HG02840 (cell line): ENCODE measurements around the gene ZFP92.

Experiments used
- ATAC-seq: cut with Tn5 transposase; IDR thresholded peaks from one replicate; pipeline ENCODE4 v1.9.1; 2021; ENCODE audit warnings: mild to moderate bottlenecking, moderate library complexity, moderate number of reproducible peaks; ENCODE audit not compliant: unreplicated experiment, low FRiP score

The ZFP92 gene

GRCh38 chrX:153406903-153407302 lies 4.4 kb upstream of the ZFP92 start:
- no peak for ATAC-seq

DNA sequence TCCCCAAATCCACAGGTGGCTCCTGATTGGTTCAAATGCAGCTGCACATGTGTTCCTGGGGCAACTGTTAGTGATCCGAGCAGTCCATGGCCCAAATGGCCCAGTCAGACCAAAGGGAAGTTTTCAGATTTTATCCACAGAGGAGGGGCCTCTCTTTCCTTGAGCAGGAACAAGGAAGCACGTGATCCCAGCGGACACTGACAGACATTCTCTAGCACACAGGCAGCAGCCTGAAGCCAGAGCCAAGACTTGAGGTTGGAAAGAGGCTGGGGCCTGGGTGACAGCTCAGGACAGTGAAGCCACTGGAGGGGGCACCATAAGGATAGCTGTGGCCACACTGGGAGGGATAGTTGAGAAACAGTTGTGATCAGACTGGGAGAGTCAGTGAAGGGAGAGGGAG lies 3.5 kb upstream of the ZFP92 start:
- ATAC-seq, result no peak

GRCh38 chrX:153408221-153408721 lies 3.0 kb upstream of the ZFP92 start:
- ATAC-seq, result no peak

- no peak for ATAC-seq
Observed at GRCh38 chrX:153408871-153409351, 2.4 kb upstream of the ZFP92 start.

DNA sequence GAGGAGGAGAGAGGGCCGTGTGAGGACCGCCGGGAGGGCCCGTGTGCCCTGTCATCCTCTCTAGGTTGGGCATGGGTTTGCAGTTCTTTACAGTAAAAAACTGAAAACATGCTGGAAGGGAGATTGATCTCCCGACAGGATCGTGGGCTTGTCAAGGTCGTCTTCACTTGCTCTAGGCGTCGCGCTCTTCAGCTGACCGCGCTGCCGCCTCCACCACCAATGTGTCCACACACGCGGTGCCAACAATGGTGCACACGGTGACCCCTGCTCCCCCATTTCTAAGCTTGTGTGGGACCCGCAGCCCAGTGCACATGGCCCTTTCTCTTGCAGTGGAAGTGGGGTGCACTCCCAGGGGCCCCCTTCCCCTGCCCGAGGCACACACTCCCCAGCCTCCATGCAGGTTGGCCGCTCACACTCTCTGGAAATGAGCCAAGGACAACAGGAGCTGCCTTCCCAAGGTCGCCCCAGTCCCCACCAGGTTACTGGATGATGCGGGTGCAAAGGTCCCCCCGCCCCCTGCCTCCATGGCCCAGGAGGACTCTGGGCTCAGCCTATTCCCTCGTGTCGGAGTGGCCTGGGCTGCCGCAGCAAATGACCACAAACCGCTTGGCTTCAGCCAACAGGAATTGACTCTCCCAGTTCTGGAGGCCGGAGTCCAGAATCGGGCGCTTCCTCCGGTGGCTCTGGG lies 1.7 kb upstream of the ZFP92 start:
- ATAC-seq, result no peak

DNA sequence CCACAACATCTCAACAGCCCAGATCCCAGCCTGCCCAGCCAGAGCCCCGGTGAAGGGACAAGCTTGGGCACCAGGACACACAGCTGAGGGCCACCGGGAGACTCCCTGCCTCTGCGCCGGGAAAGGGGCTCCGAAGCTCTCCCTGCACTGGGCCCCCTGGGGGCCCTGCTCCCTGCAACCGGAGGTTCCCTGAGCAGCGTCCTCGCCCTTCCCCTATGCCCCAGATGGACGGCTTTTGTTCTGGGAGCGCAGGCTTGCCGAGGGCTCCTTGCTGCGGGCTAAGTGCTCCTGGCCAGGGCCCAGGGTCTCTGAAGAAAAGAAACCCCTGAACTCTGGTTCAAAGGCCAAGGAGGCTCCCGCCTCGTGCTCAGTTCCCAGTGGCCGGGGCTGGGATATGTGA lies 899 bp upstream of the ZFP92 start:
- no peak for ATAC-seq

DNA sequence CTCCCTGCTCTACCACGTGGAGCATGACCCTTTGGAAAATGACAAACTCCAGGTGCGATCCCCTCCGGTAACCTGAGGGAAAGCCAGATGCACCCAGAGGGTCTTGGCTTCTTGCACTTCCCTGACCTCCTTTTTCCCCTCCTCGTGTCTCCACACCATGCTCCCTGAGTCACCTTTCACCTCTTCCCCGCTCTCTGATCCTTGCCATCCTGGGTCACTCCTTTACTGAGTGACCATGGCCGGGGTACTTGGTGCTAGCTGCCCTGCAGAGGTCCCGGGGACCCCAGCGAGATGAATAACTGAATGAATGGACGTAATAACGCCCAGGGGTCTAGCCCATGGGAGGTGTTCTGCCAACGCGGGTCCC lies 401 bp upstream of the ZFP92 start:
- ATAC-seq, result no peak

DNA sequence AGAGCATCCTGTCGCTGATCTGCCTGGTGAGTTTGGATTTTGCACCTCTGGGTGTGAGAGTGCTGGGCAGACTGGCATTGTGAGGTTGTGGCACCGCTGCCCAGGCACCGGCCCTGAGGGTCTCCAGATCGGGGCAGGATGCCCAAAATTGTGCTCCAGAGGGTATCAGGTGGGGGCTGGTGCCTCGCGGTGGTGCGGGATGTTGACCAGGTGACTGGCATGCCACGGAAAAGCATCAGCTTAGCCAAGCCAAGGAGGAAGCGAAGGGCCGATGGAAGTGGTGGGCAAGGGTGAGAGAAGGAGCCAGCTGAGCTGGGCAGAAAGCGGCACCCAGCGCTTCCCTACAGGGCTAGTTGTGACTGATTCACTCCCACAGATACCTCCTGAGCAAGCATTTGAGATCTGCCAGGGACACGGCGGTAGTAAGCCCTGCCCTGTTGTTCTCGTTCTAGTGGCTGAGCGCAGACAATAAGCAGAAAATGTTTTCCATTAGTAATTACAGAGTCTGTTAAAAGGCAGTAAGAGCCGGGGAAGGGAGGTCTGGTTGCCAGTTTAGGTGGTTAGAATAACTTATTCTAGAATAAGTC lies 809 bp downstream of the ZFP92 start:
- ATAC-seq, result no peak

- no peak for ATAC-seq
Observed at GRCh38 chrX:153412746-153413720, 1.8 kb downstream of the ZFP92 start.

DNA sequence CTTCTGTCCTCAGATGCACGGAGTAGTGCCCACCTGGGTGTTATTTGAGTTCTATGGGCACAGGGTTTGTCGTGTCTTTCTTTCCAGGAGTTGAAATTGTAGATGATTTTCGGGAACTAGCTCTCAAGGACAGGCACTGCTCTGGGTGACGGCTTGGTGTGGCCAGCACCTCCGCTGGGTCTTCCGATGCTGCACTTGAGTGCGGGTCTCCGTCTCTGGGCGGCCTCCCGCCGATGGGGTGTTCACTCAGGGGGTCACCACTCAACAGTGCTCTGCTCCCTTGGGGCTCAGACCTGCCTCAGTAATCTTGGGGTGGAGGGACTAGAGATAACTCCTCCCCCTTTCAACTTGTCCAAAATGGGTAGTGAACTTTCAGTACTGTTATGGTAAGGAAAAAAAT lies 2.5 kb downstream of the ZFP92 start:
- ATAC-seq, result no peak

DNA sequence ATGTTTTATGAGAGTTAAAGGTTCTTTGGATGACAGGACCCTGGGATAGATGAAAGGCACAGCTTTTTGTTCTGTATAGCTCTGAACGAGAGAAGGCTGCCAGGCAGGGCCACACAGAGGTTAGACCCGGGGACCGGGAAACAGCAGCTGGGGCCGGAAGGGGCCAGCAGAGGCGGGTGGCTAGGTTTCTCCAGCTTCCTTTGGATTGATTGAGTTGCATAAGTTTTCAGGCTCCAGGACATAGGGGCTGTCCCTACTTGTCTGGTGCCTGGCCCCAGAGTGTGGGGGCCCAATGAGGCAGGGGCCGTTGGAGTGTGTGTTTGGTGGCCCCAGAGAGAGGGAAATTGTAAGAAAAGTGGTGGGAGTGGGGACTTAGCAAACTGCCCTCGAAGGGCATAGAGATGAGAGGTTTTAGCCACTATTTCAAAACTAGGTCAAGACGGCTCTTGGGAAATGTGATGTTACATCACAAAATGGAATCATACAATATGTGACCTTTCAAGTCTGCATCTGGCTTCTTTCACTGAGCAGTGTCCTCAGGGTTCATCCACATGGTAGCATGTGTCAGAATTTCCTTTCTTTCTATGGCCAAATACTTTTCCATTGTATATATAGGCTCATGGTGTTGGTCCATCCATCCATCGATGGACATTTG lies 3.7 kb downstream of the ZFP92 start:
- ATAC-seq, result no peak

- ATAC-seq, result no peak
Observed at GRCh38 chrX:153416781-153417450, 5.6 kb downstream of the ZFP92 start.

DNA sequence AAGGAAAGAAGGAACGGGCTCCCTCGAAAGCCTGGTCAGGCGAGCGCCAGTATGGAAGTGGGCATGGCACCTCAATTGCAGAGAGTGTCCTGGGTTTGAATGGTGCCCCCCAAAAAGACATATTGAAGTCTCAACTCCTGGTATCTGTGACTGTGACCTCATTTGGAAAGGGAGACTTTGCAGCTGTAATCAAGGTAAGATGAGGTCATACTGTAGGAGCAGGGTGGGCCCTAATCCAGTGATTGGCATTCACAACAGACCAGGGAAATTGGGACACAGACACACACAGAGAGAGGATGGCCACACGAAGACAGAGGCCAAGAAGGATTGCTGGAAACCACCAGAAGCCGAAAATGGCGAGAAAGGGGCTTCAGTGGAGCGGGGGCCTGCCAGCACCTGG lies 6.4 kb downstream of the ZFP92 start:
- ATAC-seq, result no peak

GRCh38 chrX:153420851-153421599 lies 9.8 kb downstream of the ZFP92 start:
- ATAC-seq, result no peak

DNA sequence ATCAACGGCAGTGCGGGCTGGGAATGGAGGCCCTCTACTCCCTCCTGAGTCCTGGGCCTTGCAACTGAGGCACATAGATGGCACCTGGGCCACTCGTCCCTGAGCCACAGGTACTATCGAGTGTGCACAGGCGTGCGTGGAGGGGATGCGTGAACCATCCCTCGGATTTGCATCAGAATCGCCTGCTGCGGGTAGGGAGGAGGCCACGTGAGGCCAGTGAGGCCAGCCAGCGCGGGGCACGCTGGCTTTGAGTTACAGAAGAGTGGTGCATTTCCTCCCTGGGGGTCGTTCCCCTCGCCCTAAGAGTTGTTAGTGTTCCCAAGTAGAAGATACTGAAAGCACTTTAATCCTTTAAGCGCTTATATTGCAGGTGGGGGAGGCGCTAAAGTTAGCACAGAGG lies 10.6 kb downstream of the ZFP92 start:
- no peak for ATAC-seq

DNA sequence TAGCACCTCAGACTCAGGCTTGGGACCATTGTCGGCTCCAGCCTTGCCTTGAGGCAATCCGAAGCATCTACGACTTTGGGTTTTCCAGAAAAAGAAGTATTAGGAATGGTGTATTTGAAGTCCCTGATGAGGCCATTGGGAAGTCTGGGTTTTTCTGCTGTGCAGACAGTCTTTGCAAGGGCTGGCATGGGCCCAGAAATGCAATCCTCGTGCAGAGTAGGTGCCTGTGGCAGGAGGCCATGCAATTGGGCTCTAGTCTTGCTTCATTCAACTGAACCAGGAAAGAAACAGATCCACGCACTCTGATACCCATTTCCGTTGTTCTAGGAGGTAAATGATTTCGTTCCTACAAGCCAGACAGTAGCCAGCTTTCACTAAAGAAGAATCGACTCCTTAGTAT lies 12.4 kb downstream of the ZFP92 start:
- ATAC-seq, result no peak

GRCh38 chrX:153426204-153426603 lies 14.9 kb downstream of the ZFP92 start:
- ATAC-seq, result no peak

DNA sequence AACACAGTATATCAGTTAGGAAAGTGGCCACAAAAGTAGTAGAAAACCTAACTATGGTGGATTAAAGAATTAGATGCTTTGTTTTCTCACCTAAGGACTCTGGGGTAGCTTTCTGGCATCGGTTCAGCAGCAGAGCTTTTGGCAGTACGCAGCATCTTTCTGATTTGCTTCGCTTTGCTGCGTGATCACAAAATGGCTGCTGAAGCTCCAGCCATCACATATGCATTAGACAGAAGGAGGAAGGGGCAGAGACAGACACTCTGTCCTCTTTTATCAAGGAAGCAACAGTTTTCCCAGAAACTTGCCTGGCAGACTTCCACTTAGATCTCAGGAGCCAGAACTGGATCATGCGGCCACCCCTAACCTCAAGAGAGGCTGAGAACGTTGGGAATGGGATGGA lies 19.5 kb downstream of the ZFP92 start:
- no peak for ATAC-seq

DNA sequence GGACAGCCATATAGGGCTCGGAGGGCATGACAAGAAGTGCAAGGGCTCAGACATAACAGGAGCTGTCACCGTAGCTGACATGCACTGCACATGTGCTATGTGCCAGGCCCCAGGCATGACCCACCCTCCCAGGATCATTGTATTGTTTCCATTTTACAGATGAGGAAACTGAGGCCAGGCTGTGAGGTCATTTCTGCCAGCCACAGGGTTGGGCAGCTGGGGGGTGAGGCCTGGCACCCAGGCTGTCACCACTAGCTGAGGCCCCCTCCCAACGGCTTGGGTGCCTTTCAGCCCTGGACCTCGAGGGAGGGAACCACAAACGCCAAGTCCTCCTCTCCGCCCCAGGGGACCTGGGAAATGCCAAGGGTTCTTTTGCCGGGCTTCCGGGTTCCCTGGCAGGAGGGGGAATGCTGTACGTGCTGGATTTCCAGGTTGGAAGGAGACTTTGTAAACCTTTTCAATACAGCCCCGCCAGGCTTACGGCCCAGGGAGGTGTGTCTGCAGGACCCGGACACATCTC lies 21.9 kb downstream of the ZFP92 start:
- no peak for ATAC-seq
